Stimulated activated CD4-positive, alpha-beta T cell treated with anti-CD3 and anti-CD28 coated beads, Interleukin-4, amount 100 ng/mL, for 48 hours (primary cell): ENCODE data around the gene CEMIP.

Source experiments
- DNase-seq, 2 donors: peaks; one replicate each; pipeline ENCODE4 v3.0.0-alpha.2; 2020; ENCODE audit warnings: low read depth in 2 of 2

Gene CEMIP

DNA sequence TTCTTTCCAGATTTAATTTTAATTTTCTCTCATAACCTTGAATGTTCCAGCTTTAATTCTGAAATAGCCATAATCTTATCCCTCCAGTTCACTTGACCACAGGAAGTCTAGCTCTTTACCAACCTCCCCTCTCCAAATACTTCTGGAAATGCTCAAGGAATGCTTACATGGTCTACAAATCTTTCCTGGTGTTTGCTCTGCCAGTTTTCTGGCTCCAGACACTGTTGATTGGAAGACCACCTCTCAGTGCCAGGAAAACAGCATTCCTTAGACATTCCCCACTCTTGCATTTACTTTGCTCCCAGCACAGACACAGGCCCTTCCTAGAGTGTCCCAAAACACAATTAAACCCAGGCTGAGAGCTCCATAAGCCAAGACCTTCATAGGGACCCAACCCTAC is 111.8 kb downstream of the CEMIP start:
- DNase-seq, result no peak

DNA sequence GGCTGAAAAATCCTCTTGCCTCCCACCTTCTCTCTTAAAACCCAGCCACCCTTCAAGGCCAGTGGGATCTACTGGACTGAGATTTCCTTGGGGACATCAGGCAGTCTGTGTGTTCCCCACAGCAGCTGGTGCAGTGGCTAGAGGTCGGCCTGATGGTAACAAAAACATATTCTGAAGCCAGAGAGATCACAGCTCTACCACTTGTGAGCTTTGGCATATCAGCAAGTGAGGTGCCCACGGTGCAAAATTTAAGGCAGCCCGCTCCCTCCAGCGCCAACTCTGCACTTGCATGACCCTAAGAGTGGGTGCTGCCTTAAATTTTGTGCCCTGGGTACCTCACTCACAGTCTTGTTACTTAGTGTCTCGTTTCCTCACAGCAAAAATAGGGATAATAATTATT is 113.2 kb downstream of the CEMIP start:
- no peak for DNase-seq

DNA sequence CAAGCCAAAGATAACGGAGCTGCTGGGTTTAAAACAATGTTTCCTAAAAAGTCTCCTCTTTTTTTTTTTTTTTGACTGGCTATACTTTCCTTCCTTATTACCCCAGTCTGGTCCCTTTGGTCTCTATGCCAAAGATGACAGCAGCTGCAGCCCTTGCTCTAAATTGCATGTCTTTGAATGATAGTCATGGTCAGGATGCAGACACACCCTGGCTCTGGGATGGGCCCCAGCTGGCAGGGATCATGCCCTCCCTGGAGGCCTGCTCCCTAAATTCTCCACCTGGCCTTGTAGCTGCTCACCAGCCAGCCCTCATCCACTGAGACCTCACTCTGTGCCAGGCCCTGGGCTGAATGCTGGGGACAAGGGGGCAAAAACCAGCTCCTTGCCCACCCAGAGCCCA is 114.6 kb downstream of the CEMIP start:
- DNase-seq, result no peak

DNA sequence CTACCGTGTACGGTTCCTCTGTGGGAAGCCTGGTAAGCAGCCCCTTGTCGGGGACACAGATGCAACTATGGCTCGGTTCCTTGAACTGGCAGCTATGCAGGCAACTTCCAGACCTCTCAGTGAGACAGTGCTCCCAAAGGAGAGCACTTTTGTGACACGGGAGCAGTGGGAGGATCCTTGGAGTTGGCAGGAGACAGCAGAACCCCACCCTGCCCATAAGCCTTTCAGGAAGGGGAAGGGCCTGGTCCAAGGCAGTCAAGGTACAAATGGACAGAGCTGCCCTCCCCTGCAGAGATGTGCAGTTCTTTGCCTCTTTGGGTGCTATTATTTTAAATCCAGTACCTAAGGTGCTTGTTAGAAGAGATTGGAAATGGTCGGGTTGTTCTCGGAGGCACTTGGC is 115.9 kb downstream of the CEMIP start:
- DNase-seq, result no peak

DNA sequence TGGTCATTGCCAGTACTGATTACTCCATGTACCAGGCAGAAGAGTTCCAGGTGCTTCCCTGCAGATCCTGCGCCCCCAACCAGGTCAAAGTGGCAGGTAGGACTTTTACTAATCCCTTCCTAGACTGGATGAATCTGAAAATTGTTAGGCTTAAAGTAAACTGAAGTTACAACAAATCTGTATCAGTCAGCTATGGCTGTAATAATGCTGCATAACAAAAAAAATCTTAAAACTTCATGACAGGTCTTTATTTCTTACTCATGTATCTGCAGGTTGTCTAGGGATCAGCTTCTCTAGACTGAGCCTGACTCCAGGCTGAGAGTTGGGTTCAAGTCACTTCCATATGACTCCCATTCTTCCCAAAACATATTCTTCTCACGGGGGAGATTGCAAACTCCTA is 116.8 kb downstream of the CEMIP start:
- no peak for DNase-seq

DNA sequence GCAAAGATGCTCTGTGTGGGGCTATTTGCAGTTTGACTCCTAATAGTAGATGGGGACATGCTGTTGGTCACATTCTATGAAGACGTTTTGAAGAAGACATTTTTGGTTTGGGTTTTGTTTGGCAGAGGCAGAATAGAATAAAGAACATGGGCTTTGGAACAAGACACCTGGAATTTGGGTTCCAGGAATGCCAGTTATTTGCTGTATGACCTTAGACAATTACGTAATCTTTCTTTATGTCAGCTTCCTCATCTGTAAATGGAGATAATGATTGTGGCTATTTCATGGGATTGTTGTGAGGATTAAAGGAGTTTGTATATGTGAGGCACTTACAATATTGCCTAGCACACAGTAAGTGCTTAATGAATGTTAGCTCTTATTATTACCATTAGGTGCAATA is 118.9 kb downstream of the CEMIP start:
- no peak for DNase-seq

DNA sequence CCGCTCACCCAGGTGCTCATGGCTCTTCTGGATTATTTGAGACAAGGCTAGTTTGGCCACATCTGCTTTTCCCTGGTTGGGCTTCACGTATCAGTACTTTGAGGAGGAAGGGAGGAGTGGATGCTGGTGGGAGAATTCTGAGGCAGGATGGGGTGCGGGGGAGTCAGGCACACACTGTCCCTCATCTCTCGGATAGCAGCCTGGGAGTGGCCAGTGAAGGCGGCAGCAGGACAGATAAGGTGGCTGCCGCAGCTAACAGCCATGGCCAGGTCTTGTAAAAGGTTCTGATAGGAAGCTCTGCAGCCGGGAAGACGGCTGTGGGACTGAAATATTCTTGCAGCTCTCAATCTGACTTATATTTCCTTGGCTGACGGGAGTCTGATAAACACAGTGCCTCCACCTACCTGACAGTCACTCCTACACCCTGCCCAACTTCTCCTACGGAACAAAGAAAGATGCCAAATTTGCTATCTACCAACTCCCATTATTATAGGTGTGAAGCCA is 123.2 kb downstream of the CEMIP start:
- DNase-seq, result no peak

DNA sequence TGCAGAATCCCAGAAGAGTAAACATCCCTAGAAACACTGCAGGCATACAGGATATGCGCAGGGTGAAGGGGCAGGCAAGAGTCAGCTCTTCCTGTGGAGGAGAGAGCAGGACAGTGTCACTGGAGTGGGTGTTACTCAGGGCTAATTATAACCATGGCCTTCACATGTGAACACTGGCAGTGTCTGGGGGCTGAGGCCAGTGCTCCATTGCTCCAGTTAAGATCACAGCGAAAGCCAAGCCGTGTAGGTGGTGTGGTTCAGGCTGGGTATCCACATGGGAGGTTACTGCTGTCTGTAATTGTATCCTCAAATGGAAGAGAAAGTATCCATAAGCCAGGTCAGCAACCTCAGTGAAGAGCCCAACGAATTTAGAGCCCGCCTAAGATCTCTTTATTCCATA is 125.8 kb downstream of the CEMIP start:
- DNase-seq, result no peak

DNA sequence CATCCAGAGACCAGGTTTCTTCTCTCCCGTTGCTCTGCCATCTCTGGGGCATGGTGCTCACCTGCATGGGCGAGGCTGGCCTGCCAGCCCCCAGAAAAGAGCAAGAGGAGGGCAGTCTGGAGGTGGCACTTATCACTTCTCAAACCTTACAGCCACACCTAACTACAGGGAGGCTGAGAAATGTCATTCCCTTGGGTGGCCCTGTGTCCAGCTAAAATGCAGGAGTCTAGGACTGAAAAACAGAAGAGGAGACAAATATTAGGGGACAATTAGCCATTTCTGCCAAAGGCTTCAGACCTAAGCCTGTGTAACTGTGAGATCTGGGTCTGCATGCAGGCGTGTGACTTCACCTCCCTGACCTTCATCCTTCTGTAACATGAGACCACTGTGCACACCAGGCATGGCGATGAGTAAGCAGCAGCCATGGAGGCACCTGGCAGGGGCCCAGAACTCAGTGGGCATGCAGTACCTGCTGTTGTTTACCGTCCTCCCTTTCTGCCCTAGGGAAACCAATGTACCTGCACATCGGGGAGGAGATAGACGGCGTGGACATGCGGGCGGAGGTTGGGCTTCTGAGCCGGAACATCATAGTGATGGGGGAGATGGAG is 127.1 kb downstream of the CEMIP start:
- DNase-seq, result no peak

DNA sequence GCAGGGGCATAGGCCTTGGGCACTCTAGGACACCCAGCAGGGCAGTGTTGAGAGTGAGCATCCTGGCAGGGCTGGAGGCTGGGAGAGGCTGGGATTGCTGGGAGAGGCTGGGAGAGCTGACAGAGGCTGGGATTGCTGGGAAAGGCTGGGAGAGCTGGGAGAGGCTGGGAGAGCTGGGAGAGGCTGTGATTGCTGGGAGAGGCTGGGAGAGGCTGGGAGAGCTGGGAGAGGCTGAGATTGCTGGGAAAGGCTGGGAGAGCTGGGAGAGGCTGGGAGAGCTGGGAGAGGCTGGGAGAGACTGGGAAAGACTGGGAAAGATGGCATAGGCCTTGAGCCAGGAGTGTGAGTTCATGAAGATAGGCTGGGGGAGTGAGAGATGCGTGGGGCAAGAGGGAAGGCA is 132.7 kb downstream of the CEMIP start:
- DNase-seq, result no peak

DNA sequence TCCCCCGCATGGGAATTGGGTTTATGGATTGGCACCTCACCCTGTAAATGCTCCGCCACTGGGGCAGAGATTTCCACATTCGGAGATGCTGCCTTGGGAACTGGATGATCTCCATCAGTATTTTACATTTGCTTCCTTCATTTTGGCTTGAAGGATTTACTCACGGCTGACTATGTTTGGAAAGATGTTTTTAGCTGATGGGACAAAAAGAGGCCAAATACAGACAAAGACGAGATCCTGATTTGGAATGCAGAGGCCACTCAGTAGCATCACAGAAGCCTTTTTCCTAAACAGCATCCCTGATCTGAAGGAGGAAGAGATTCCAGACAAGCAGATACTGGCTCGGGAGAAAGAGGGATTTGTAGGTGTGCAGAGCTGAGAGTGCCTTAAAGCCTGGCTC is 133.5 kb downstream of the CEMIP start:
- no peak for DNase-seq

DNA sequence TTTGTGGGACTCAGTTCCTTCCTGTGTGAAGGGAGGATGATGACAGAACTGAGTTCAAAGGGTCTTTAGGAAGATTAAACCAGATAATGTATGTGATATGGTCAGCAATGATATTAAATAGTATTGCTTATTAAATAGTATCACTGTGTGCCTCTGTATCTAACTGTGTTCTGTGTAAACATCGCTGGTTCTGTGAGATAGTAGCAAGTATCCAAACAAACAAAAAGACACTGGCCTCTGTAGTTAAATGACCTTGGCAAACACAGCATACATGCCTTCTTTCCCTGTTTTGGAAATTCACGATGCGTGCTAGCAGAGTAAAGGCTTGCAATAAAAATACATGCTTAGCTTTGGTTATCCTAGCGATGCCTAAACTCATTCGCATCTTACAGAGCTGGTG is 134.4 kb downstream of the CEMIP start:
- no peak for DNase-seq

DNA sequence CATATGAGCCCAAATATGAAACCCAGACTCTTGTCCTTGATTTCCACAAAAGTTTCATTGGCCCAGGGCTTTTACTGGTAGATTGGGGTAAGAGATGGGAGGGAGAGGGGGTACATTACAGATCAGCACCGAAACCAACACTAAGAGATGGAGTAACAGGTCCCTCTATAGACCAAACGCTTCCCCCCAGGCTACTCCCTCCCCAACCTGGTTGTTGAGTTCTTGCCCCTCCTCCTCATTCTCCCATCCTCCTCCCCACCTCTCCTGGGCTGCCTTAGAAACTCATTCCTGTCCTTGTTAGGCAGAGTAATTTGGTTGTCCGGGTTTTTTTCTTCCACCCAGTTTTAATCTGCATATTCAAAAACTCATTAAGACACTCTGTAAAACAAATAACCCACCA is 136.3 kb downstream of the CEMIP start:
- no peak for DNase-seq

DNA sequence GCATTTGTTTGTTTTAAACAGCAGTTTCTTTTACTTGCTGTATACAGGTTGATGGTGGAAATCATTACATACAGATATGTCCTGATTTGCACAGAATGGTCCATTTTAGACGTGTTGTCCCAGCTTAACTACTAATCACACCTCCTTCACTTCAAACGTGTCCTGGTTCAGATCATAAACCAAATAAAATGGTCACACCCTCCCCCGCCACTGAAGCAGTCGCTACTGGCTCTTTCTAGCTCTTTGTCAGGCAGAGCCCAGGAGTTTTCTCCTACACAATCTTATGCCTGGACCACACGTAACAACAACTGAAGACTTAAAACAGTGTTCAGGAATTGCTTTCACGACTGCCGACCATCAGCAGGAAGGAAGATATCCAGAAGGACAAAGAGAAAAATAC is 136.9 kb downstream of the CEMIP start:
- DNase-seq, result no peak

DNA sequence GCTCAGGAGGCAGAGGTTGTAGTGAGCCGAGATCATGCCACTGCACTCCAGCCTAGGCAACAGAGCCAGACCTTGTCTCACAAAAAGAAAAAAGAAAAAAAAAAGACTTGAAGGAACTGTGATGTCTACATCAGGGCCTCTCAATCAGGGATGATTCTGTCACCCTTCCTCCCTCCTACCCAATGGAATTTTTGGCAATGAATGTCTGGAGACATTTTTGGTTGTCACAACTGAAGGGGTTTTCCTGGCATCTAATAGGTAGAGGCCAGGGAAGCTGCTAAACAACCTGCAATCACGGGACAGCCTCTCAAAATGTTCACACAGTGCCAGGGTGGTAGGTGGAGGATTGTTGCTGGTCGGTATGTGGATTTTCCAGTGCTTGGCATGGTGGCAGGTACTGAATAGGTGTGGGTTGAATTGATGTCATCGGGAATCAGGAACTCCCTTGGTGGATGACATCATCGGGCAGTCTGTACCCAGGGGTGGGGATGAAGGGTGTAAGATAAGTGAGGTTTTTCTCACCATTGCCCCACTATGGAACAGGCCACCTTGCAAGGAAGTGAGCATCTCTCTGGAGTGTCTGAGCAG is 139.1 kb downstream of the CEMIP start:
- DNase-seq, result no peak

DNA sequence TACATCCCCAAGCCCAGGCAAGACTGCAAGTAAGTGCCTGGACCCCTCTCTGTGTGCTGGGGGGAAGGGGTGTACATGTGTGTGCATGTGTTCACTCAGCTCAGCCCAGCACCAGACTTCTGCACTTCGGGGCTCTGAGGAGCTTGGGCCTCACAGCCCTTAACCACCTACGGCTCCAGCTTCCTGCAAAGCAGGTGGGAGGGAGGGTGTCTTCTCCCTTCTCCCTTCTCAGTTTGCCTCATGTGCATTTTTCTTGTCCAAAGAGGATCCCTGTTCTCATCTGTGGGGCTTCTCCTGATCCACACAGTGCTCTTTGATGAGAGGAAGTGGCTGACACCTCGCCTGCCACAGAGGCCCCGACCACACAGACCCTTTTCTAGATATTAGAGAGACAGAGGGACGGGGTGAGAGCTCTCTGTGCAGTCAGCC is 141.1 kb downstream of the CEMIP start:
- no peak for DNase-seq

DNA sequence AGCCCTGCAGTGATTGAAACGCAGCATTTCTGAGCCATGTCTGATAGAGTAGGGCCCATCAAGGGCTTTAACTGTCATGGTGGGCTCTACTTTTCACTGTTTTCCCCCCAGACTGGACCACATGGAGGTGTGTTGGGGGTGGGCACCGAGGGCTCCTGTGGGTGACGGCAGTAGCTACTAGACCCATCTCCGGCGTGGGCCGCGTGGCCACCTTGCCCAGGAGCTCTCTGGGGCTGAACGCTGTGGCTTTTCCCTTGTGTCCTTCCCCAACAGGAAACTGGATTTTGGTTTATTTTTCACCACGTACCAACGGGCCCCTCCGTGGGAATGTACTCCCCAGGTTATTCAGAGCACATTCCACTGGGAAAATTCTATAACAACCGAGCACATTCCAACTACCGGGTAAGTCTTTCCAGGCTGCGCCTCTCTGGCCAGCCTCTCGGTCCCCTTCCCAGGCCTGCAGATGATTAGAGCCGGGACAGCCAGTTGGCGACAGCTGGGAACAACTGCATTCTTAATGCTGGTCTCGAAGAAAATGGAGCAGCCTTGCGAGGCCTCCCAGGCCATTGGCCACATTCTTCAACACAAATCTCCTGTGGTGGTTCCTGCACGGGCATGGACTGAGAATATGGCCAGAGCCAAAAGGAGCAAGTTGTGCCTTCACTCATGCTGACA is 142.7 kb downstream of the CEMIP start:
- no peak for DNase-seq

DNA sequence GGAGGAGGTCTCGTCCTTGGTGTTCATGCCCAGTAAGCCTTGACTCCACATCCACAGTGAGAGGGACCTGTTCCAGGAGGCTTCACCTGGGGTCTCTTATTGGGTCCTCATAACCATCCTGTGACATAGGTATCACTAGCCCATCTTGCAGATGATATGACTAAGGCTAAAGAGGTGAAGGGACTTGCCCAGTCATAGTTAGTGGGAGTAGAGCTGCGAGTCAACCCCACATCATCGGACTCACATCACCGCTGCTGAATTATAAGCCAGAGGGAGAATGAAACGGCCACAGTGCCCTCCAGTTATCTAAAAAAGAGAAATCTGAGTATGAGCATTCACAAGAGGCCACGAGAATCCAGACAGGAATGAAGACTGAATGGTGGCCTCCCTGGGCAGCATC is 144.5 kb downstream of the CEMIP start:
- DNase-seq, result no peak

DNA sequence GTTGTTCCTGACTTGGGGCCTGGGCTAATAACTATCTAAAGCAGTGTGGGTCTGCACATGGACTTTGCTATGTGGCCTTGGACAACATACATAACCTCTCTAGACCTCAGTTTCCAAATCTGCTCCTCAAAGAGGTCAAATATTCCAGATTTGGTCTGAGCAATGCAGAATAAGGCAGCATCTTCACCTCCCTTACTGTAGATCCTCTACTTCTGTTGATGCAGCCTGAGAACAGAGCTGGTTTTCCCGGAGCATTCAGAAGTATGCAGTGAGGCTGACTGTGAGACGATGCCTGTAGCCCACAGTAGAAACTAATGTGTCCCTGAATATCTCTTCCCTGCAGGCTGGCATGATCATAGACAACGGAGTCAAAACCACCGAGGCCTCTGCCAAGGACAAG is 145.1 kb downstream of the CEMIP start:
- no peak for DNase-seq

DNA sequence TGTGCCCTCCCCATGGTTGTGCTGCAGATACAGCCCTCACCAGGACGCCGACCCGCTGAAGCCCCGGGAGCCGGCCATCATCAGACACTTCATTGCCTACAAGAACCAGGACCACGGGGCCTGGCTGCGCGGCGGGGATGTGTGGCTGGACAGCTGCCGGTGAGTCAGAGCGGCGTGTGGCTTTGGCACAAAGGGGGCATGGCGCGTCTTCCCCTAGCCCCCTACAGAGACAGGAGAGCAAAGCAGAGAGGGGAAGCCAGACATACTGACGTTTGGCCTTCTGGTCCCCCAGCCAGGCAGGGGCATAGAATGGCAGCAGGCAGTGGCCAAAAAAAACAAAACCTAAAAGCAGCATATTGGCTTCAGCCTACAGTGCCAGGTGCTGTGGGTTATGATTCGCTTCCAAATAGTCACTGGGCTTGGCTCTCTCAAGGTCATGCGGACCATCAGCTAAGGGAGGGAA is 146.5 kb downstream of the CEMIP start:
- DNase-seq, result no peak

DNA sequence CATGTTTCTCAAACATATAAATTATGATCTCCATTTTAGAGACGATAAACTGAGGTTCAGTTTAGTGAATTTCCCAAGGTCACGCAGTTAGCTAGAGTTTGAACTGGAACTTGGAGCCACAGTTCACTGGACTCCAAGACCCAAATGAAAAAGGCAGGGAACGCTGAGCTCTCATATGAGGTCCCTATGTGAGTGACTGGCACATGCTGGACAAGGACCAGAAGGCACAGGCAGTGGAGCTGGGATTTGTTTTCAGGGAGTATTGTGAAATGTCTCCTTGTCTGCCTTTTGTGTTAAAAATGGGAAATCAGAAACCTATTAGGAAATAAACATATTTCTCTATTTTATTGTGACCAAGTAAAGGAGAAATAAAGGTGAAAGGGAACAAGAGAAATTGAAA is 147.0 kb downstream of the CEMIP start:
- no peak for DNase-seq

DNA sequence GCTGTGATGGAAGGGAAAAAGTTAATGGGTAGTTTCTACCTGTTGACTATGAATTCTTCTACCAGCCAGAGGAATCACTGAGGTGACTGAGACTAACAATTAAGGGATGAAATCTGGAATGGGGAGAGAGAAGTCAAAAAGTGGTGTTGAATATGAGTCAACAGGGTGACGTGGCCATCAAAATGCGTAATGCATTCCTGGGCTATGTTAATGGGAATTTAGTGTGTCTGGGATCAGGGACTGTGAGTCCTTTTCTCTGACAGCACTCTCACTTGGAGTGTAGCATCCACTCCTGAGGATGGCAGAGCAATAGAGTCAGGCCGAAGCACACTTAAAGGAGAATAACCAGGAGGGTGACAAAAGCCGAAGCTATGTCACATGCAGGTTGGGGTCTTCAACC is 150.1 kb downstream of the CEMIP start:
- DNase-seq, result no peak

DNA sequence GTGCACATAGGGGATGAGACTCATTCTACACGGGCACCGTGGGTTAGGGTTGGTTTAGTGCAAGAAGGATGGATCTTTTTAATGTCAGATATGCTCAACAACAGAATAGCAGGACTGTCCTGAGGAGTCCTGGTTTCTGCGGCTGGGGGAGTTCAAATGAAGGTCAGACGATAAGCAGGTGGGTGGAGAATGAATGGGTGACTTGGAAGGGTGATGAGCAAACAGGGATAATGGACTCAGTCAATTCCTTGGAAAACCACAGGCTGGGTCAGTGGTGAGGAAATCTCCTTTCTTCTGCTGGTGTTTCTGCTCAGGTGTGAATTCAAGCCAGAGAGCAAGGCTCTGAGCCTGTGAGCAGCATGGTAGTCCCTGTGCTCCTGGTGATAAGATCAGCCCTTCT is 150.5 kb downstream of the CEMIP start:
- no peak for DNase-seq
